HG03558 (cell line): Measurements from ENCODE around the gene PMEPA1.

ENCODE experiments used
- ATAC-seq: cut with Tn5 transposase; IDR thresholded peaks from one replicate; pipeline ENCODE4 v1.9.1; 2021; ENCODE audit warnings: moderate number of reproducible peaks; ENCODE audit not compliant: unreplicated experiment; ENCODE audit errors: extremely low read depth

Gene PMEPA1

GRCh38 chr20:57616143-57616951 is 93.5 kb downstream of the PMEPA1 start:
- ATAC-seq, result no peak

- no peak for ATAC-seq
These were observed 94.4 kb downstream of the PMEPA1 start for GRCh38 chr20:57615445-57615811.

DNA sequence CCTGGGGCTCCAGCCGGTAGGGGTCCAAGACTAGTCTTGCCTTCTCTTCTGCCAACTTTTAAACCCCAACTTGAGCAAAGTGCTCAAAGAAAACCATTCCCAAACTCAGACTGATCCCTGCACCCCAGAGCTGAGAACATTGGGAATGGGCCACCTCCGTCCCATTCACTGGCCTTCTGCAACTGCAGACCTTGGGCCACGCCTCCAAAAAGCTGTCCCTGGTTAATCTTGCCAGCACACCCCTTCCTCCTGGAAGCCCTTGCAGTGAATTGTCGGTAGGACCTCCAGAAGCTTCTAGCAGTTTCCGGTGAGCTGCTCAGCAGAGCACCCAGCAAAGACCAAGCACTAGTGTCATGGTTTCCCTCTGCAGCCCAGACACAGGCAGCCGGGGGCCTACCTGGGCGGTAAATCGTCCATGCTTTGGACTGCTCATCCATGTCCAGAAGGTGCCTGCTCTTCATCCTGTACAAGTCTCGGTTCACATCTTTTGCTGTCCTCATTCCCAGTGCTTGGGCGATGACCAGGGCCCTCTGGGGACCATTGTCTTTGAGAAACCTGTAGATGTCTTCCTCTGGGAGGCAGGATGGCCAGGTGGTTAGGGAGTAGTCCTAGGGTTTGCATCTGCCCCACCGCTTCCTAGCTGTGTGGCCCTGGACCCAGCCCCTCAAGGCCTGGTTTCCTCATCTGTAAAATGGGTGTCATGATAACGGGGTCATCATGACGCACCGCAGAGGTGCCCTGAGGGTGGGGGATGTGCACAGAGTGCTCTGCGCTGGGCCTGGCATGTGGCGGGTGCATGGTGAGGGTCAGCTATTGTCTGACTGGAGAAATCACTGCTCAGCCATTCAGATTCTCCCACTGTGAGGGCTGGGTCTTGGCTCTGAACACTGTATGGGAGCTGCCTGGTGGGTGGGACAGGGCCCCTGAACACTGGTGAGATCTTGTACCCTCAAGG is 95.0 kb downstream of the PMEPA1 start:
- no peak for ATAC-seq

- ATAC-seq, result no peak
These were observed 96.3 kb downstream of the PMEPA1 start for GRCh38 chr20:57613481-57613921.

GRCh38 chr20:57612916-57613315 is 96.9 kb downstream of the PMEPA1 start:
- no peak for ATAC-seq

DNA sequence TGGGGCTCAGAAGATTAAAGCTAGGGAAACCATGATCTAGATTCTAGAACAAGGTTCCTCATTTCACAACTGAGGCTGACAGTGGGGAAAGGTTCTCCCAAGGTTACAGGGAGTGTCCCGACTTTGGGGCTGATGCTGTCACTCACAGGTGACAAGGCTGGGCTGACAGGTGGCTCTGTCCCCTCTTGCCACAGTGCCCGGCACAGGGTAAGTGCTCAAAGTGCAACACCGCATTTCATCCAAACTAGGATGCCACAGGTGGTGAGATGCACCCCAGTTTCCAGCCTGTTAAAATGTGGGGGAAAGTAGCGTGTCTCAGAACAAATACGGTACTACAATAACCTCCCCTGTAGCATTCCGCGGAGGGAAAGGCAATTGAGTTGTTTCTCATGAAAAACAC is 97.4 kb downstream of the PMEPA1 start:
- no peak for ATAC-seq

- ATAC-seq, result no peak
These were observed 98.1 kb downstream of the PMEPA1 start for GRCh38 chr20:57611586-57612311.

- ATAC-seq, result no peak
These were observed 99.4 kb downstream of the PMEPA1 start for GRCh38 chr20:57610261-57610952.

GRCh38 chr20:57609842-57610167 is 100.0 kb downstream of the PMEPA1 start:
- ATAC-seq, result no peak

DNA sequence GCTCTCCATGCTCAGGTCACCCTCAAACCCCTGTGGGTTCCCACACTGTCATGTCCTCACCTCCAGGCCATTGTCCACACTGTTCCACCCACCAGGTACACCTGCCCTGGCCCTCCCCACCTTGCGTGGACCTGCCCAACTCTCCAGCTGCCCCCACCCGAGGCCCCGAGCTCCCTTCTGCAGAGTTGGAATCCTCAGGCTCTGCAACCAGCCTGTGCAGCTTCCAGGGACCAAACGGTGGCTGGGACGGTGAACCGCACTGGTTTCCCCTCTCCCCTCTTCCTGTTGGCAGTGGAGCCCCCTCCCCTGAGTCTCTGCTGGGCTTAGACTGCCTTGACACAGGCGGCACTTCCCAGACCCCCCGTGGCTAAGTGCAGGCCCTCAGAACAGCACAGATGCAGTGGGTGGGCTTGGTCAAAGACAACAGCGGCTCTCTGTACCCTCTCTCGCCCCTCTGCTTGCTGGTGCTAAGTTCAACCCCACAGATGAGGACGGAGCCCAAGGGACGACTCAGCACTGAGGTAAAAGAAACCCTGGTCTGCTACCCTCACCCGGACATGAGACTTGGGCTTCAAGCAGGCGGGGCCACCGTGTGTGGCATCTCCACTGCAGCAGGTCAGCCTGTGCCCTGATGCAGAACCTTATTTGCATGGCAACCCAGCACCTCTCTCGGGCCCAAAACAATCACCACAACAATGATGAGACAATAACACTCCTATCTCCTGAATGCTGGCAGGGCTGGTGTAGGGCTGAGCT is 100.6 kb downstream of the PMEPA1 start:
- ATAC-seq, result no peak

GRCh38 chr20:57608516-57608915 is 101.3 kb downstream of the PMEPA1 start:
- ATAC-seq, result no peak

DNA sequence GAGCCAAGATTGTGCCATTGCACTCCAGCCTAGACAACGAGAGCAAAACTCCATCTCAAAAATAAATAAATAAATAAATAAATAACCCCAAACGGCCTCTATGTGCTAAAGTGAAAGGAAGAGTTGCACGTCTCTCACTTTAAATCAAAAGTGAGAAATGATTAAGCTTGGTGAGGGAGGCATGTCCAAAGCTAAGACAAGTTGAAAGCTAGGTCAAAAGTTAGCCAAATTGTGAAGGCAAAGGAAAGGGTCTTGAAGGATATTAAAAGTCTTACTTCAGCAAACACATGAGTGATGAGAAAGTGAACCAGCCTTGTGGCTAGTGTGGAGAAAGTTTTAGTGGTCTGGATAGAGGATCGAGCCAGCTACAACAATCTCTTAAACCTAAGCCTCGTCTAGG is 103.9 kb downstream of the PMEPA1 start:
- no peak for ATAC-seq

DNA sequence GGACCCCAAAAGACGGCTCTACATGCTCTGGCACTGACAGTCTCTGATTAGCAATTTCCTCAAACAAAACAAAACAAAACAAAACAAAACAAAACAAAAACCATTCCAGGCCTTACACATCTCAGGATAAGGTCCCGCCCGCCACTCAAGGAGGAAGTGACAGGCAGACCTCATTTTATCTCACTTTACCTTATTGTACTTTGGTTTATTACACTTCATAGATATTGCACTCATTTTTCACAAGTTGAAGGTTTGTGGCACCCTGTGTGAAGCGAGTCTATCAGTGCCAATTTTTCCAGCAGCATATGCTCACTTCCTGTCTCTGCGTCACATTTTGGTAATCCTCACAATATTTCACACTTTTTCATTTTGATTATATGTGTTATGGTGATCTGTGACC is 104.8 kb downstream of the PMEPA1 start:
- ATAC-seq, result no peak

- no peak for ATAC-seq
These were observed 106.7 kb downstream of the PMEPA1 start for GRCh38 chr20:57603120-57603519.

DNA sequence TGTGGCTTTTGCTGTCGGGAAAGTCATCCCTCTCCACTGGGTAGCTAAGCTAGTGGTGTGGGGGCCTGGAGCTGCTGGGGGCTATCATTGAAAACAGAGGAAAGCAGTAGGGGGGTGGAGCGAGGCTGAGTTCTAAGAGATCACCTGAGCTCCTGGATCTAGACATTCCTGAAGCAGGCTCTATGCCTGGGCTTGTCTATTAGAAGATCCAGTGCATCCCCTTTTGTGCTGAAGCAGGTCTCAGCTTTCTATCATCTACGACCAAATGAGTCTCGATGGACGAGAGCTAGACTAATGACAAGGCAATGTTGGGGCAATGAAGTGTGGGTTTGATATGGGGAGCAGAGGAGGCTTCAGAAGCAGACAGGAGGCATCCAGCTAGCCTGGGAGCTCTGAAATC is 108.1 kb downstream of the PMEPA1 start:
- no peak for ATAC-seq

DNA sequence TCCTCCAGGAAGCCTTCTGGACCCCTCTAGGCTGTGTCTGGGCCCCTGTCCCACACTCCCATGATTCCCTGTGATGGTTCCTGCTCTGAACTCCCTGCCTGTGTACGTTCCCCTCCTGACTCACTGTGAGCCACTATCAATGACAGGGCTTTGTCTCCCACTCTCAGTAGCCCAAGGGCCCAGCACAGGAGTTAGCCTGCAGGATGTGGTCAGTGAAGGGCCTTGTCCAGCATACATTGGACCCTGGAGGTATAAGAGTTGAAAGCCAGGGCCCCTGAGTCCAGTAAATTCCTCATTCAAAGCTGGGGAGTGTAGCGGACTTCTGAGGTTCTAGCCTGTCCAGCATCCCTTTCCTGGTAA is 108.6 kb downstream of the PMEPA1 start:
- no peak for ATAC-seq

DNA sequence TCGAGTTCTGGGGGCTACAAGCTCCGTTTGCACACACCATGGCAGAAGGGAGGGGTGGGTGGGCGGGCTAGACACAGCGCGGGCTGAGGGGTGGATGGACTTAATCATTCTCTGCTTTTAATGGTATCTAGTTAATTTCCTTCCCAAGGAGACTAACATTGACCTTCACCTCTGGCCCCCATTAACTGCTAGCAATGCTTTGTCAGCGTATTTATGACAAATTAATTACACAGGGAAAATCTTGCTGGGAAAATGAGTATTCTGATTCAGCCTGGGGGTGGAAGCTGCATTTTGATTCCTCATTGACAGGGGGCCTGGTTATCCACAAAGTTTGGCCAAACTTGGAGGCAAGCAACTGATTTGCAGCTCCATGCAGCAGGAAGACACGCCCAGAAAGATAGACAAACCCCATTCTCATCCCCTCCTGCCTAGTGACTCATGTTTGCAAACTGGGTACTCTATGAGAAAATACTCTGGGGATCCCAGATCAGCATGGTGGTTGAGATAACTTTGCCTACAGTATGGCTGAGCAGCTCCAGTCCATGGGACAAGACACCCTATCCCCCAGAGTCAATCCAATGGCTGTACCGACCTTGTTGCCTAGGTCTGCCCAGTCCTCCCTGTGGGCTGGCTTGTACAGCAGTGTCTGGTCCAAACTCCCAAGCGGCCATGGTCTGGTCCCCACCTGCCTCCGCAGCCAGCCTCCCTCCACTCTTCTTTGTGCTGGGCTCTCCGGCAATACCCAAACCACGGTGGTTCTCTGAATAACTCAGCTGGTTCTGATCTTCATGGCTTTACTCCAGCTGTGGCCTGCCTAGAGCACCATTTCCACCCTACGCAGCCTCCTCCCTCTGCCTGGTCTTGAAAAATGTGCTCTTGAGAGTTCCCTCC is 109.2 kb downstream of the PMEPA1 start:
- no peak for ATAC-seq

GRCh38 chr20:57598491-57598890 is 111.3 kb downstream of the PMEPA1 start:
- no peak for ATAC-seq
